ENCODE data around the gene HACD3. TPM values are rescaled to one million over a fixed set of nuclear protein-coding genes. Genes with fewer than 3 reads are reported as not detected.
A peak's percentile ranks its signal among the peaks of the same experiment; 100 is the strongest.

Gene HACD3
- total and polyA plus RNA-seq, 9 of the 15 experiments (the other 6 are each of a cell fraction or from before 2014, with no cell fraction given), result 48.1 to 117 (median 72.8) TPM

DNA sequence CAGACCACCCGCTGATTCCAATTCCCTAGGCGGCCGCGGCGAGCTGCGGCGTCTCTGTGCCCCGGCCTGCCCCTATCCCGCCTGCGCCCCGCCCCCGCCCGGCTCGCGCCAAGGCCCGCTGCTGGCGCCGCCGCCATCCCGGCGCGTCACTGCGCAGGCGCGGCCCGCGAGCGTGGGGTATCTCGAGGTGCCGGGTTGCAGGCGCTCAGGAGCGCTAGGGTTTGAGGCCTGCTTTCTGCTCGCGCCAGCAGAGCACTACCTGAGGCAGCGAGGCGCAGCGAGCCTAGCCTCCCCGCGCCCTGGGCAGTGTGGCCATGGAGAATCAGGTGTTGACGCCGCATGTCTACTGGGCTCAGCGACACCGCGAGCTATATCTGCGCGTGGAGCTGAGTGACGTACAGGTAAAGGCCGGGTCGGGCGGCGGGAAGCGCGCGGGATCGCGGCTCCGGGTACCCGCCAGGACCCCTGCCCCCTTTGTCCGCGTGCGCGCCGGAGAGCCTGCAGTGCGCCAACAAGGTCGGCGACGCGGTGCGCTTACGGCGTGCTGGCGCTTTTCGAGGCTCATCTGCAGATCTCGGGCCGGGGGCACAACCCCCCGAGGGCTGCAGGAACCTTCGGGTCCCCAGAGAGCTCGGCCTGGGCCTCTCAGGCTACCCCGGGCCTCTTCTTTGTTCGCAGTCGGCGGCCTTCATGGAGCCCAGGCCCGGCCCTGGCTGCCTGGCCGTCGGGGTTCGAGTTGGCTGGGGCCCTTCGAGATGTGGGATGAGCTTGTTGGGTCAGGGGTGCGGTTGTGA is at the start of gene HACD3 (continued):
- TF ChIP-seq HNRNPLL (IDR thresholded peaks at IDR 0.05; ENCODE audit: low read depth, low read length, poor library complexity, severe bottlenecking), result no peak
- TF ChIP-seq ZFP1 (CRISPR knock-in tag; IDR thresholded peaks at IDR 0.05), result no peak
- no peak for TF ChIP-seq SMARCB1 (IDR thresholded peaks at IDR 0.05; ENCODE audit: insufficient read length, low read depth)
- peak; percentile 67 for TF ChIP-seq CTBP1 (IDR thresholded peaks at IDR 0.05; ENCODE audit: borderline replicate concordance)
- TF ChIP-seq POU5F1 (IDR thresholded peaks at IDR 0.05; ENCODE audit: borderline replicate concordance, low read depth, low read length, partially characterized antibody), result peak; percentile 33
- no peak for TF ChIP-seq NFE2 (IDR thresholded peaks at IDR 0.05; ENCODE audit: low read depth)
- TF ChIP-seq, protein P1, sequence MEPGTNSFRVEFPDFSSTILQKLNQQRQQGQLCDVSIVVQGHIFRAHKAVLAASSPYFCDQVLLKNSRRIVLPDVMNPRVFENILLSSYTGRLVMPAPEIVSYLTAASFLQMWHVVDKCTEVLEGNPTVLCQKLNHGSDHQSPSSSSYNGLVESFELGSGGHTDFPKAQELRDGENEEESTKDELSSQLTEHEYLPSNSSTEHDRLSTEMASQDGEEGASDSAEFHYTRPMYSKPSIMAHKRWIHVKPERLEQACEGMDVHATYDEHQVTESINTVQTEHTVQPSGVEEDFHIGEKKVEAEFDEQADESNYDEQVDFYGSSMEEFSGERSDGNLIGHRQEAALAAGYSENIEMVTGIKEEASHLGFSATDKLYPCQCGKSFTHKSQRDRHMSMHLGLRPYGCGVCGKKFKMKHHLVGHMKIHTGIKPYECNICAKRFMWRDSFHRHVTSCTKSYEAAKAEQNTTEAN (CRISPR knock-in tag; IDR thresholded peaks at IDR 0.05), result 0 out of 2 replicates have a peak, but pooled peaks have one; percentile 56
- peak; percentile 88; the same call in 1 of the 2 replicates for TF ChIP-seq ZNF282 (CRISPR knock-in tag; IDR thresholded peaks at IDR 0.05)
- no peak for TF ChIP-seq NR2C2 (CRISPR knock-in tag; IDR thresholded peaks at IDR 0.05)
- TF ChIP-seq NR2C2 (tag; IDR thresholded peaks at IDR 0.05), result peak; percentile 58; the same call in 1 of the 2 replicates
- TF ChIP-seq ZNF124 (CRISPR knock-in tag; IDR thresholded peaks at IDR 0.05), result 0 out of 2 replicates have a peak, but pooled peaks have one; percentile 22
- TF ChIP-seq, protein P2, sequence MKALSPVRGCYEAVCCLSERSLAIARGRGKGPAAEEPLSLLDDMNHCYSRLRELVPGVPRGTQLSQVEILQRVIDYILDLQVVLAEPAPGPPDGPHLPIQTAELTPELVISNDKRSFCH (CRISPR knock-in tag; IDR thresholded peaks at IDR 0.05), result no peak
- TF ChIP-seq, protein P2 (tag; IDR thresholded peaks at IDR 0.05), result peak; percentile 50; the same call in 1 of the 2 replicates
- TF ChIP-seq NONO (IDR thresholded peaks at IDR 0.05; ENCODE audit: low read depth in 2 of 2, low read length in 1 of 2), result peak; percentile 31 to 36; a peak in 1 of 4 replicates
- TF ChIP-seq YY1 (IDR thresholded peaks at IDR 0.05; ENCODE audit: borderline replicate concordance in 1 of 3, control insufficient read depth in 1 of 3, extremely low read depth in 1 of 3, insufficient read depth in 3 of 3, insufficient read length in 1 of 3, insufficient replicate concordance in 2 of 3, low read depth in 1 of 3, low read length in 2 of 3), result peak in 2 of 3 experiments; percentile 76 to 79
- TF ChIP-seq DMBX1 (CRISPR knock-in tag; IDR thresholded peaks at IDR 0.05; ENCODE audit: borderline replicate concordance), result no peak
- no peak for TF ChIP-seq DPF2 (IDR thresholded peaks at IDR 0.05)
- TF ChIP-seq RBBP5 (IDR thresholded peaks at IDR 0.05; ENCODE audit: borderline replicate concordance, insufficient read depth, low read length, poor library complexity, severe bottlenecking), result peak; percentile 71
- no peak for TF ChIP-seq ZNF239 (CRISPR knock-in tag; IDR thresholded peaks at IDR 0.05)
- TF ChIP-seq ZKSCAN8 (CRISPR knock-in tag; IDR thresholded peaks at IDR 0.05), result no peak
- no peak; the same call in 1 of the 2 replicates for TF ChIP-seq GTF2E2 (tag; IDR thresholded peaks at IDR 0.05)
- TF ChIP-seq, protein P3, sequence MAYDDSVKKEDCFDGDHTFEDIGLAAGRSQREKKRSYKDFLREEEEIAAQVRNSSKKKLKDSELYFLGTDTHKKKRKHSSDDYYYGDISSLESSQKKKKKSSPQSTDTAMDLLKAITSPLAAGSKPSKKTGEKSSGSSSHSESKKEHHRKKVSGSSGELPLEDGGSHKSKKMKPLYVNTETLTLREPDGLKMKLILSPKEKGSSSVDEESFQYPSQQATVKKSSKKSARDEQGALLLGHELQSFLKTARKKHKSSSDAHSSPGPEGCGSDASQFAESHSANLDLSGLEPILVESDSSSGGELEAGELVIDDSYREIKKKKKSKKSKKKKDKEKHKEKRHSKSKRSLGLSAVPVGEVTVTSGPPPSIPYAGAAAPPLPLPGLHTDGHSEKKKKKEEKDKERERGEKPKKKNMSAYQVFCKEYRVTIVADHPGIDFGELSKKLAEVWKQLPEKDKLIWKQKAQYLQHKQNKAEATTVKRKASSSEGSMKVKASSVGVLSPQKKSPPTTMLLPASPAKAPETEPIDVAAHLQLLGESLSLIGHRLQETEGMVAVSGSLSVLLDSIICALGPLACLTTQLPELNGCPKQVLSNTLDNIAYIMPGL (CRISPR knock-in tag; IDR thresholded peaks at IDR 0.05), result peak; percentile 95
- no peak for TF ChIP-seq ZNF77 (CRISPR knock-in tag; IDR thresholded peaks at IDR 0.05)
- no peak for TF ChIP-seq CC2D1A (IDR thresholded peaks at IDR 0.05)
- peak; percentile 12; the same call in 1 of the 2 replicates for TF ChIP-seq HDAC2 (IDR thresholded peaks at IDR 0.05)

All from K562 (cell line).